GM21360 (cell line): ENCODE data around the gene HSPA12B.

ENCODE experiments used
- ATAC-seq: cut with Tn5 transposase; IDR thresholded peaks from one replicate; pipeline ENCODE4 v1.9.1; 2021; ENCODE audit warnings: mild to moderate bottlenecking, moderate library complexity; ENCODE audit not compliant: unreplicated experiment

The HSPA12B gene

GRCh38 chr20:3729378-3729777 is 3.1 kb upstream of the HSPA12B start:
- ATAC-seq: no peak

GRCh38 chr20:3729811-3730540 is 2.5 kb upstream of the HSPA12B start:
- ATAC-seq: no peak

- ATAC-seq: no peak
These were observed 1.4 kb upstream of the HSPA12B start for GRCh38 chr20:3730803-3731672.

GRCh38 chr20:3731944-3732326 is 550 bp upstream of the HSPA12B start:
- no peak for ATAC-seq

- ATAC-seq: no peak
These were observed 872 bp downstream of the HSPA12B start for GRCh38 chr20:3733119-3733995.

- no peak for ATAC-seq
These were observed 1.8 kb downstream of the HSPA12B start for GRCh38 chr20:3734111-3734843.

GRCh38 chr20:3735768-3736167 is 3.3 kb downstream of the HSPA12B start:
- ATAC-seq: no peak

- ATAC-seq: no peak
These were observed 5.9 kb downstream of the HSPA12B start for GRCh38 chr20:3738111-3739053.

- ATAC-seq: no peak
These were observed 6.8 kb downstream of the HSPA12B start for GRCh38 chr20:3739054-3739925.

- no peak for ATAC-seq
These were observed 7.5 kb downstream of the HSPA12B start for GRCh38 chr20:3739926-3740451.

- ATAC-seq: no peak
These were observed 8.3 kb downstream of the HSPA12B start for GRCh38 chr20:3740615-3741301.

GRCh38 chr20:3741836-3742458 is 9.5 kb downstream of the HSPA12B start:
- ATAC-seq: no peak

- ATAC-seq: no peak
These were observed 10.8 kb downstream of the HSPA12B start for GRCh38 chr20:3743251-3743650.

- no peak for ATAC-seq
These were observed 11.6 kb downstream of the HSPA12B start for GRCh38 chr20:3744037-3744436.

GRCh38 chr20:3744806-3745685 is 12.6 kb downstream of the HSPA12B start:
- peak; percentile 48 for ATAC-seq

GRCh38 chr20:3745686-3746173 is 13.2 kb downstream of the HSPA12B start:
- ATAC-seq: no peak
